Panc1 (cell line): ENCODE data around the gene DIRAS3.

ENCODE experiments used
- POLR2AphosphoS5 ChIP-seq: IDR thresholded peaks from 2 replicates; pipeline ENCODE4 v1.6.1; 2012; ENCODE audit warnings: mild to moderate bottlenecking, low read depth, low read length, moderate library complexity
- TCF7L2 ChIP-seq: IDR thresholded peaks from 2 replicates; pipeline ENCODE4 v1.6.1; 2011; ENCODE audit warnings: mild to moderate bottlenecking, low read depth, low read length, inconsistent platforms
- TF ChIP-seq, protein P1 (sequence below): fragments of 450-650 bp; IDR thresholded peaks from 2 replicates; pipeline ENCODE4 v1.5.1; 2017; ENCODE audit warnings: mild to moderate bottlenecking

GRCh38 chr1:68043443-68044090, 6.9 kb downstream of the DIRAS3 start:
- TF ChIP-seq, protein P1, sequence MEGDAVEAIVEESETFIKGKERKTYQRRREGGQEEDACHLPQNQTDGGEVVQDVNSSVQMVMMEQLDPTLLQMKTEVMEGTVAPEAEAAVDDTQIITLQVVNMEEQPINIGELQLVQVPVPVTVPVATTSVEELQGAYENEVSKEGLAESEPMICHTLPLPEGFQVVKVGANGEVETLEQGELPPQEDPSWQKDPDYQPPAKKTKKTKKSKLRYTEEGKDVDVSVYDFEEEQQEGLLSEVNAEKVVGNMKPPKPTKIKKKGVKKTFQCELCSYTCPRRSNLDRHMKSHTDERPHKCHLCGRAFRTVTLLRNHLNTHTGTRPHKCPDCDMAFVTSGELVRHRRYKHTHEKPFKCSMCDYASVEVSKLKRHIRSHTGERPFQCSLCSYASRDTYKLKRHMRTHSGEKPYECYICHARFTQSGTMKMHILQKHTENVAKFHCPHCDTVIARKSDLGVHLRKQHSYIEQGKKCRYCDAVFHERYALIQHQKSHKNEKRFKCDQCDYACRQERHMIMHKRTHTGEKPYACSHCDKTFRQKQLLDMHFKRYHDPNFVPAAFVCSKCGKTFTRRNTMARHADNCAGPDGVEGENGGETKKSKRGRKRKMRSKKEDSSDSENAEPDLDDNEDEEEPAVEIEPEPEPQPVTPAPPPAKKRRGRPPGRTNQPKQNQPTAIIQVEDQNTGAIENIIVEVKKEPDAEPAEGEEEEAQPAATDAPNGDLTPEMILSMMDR, result no peak
- no peak for TF ChIP-seq TCF7L2
- no peak for TF ChIP-seq POLR2AphosphoS5
